ENCODE results near the gene SCYGR6. TPM values are rescaled to one million over a fixed set of nuclear protein-coding genes. Genes with fewer than 3 reads are reported as not detected.
"Not testable (repeated sequence)": the region's sequence is repeated elsewhere in the genome, so short reads cannot be mapped to it uniquely, and the experiment has no call there.

The SCYGR6 gene
- not detected for total RNA-seq
- long read RNA-seq, result 0 reads

- ATAC-seq (ENCODE audit: poor library complexity) (no peak), DNase-seq (no peak)
- intact Hi-C loops (cut with DNase I), result no loop called here
Measured at GRCh38 chr2:227724394-227725039, at the start of gene SCYGR6. SCYGR6 (minus strand) TSS chr2:227724757; CDS start chr2:227724757, 0 bp downstream.

GRCh38 chr2:227774011-227774624, 49.6 kb upstream of the SCYGR6 start:
- intact Hi-C loops (cut with DNase I), result no loop called here
- ATAC-seq (ENCODE audit: poor library complexity) (no peak), DNase-seq (no peak)

GRCh38 chr2:227772932-227773331, 48.4 kb upstream of the SCYGR6 start:
- ATAC-seq (ENCODE audit: poor library complexity) (no peak), DNase-seq (no peak)
- intact Hi-C loops (cut with DNase I), result no loop called here

- no peak for DNase-seq
- ATAC-seq (ENCODE audit: poor library complexity), result no peak
- intact Hi-C loops (cut with DNase I), result no loop called here
Measured at GRCh38 chr2:227772197-227772661, 47.7 kb upstream of the SCYGR6 start.

GRCh38 chr2:227767830-227768229, 43.3 kb upstream of the SCYGR6 start:
- no peak for DNase-seq
- no peak for ATAC-seq (ENCODE audit: poor library complexity)
- intact Hi-C loops (cut with DNase I), result loop anchor here (2.0 to 5.0 kb wide), 2 partner anchors 109 to 361 kb away; no protein-coding TSS in a partner anchor

- ATAC-seq (ENCODE audit: poor library complexity), result peak; percentile 99
- peak; percentile 85 for DNase-seq
- intact Hi-C loops (cut with DNase I), result loop anchor here (2.0 to 5.0 kb wide), 2 partner anchors 108 to 359 kb away; no protein-coding TSS in a partner anchor
Measured at GRCh38 chr2:227766373-227766883, 41.9 kb upstream of the SCYGR6 start.

GRCh38 chr2:227765788-227766372, 41.3 kb upstream of the SCYGR6 start:
- no peak for DNase-seq
- intact Hi-C loops (cut with DNase I), result loop anchor here (2.0 to 5.0 kb wide), 2 partner anchors 107 to 359 kb away; no protein-coding TSS in a partner anchor
- peak; percentile 22 for ATAC-seq (ENCODE audit: poor library complexity)

GRCh38 chr2:227761740-227762476, 37.4 kb upstream of the SCYGR6 start:
- intact Hi-C loops (cut with DNase I), result no loop called here
- ATAC-seq (ENCODE audit: poor library complexity) (no peak), DNase-seq (no peak)

- no peak for DNase-seq
- intact Hi-C loops (cut with DNase I), result no loop called here
Measured at GRCh38 chr2:227759411-227760118, 35.0 kb upstream of the SCYGR6 start.

GRCh38 chr2:227756261-227756660, 31.7 kb upstream of the SCYGR6 start:
- intact Hi-C loops (cut with DNase I); DNase-seq; ATAC-seq (ENCODE audit: poor library complexity): not testable (repeated sequence)

More at GRCh38 chr2:227759411-227760118, 35.0 kb upstream of the SCYGR6 start:
- ATAC-seq (ENCODE audit: poor library complexity), result no peak

GRCh38 chr2:227748079-227748478, 23.5 kb upstream of the SCYGR6 start:
- intact Hi-C loops (cut with DNase I), result no loop called here
- DNase-seq, result no peak
- no peak for ATAC-seq (ENCODE audit: poor library complexity)

GRCh38 chr2:227745594-227745993, 21.0 kb upstream of the SCYGR6 start, which contains the start of gene SCYGR8:
SCYGR8 (plus strand) TSS chr2:227745894; CDS start chr2:227745894, 0 bp downstream.
- no peak for ATAC-seq (ENCODE audit: poor library complexity)
- no peak for DNase-seq
- intact Hi-C loops (cut with DNase I), result no loop called here

- intact Hi-C loops (cut with DNase I); DNase-seq; ATAC-seq (ENCODE audit: poor library complexity): not testable (repeated sequence)
Measured at GRCh38 chr2:227740705-227741104, 16.1 kb upstream of the SCYGR6 start.

GRCh38 chr2:227739351-227739750, 14.8 kb upstream of the SCYGR6 start:
- ATAC-seq (ENCODE audit: poor library complexity) (no peak), DNase-seq (no peak)
- intact Hi-C loops (cut with DNase I), result no loop called here

GRCh38 chr2:227728035-227728434, 3.5 kb upstream of the SCYGR6 start, which contains the start of gene SCYGR7:
SCYGR7 (plus strand) TSS chr2:227728335; CDS start chr2:227728335, 0 bp downstream.
- intact Hi-C loops (cut with DNase I), result no loop called here
- DNase-seq (no peak), ATAC-seq (ENCODE audit: poor library complexity) (no peak)

GRCh38 chr2:227722821-227723220, 1.7 kb downstream of the SCYGR6 start:
- intact Hi-C loops (cut with DNase I); ATAC-seq (ENCODE audit: poor library complexity); DNase-seq: not testable (repeated sequence)

GRCh38 chr2:227720680-227721079, 3.9 kb downstream of the SCYGR6 start:
- no peak for ATAC-seq (ENCODE audit: poor library complexity)
- intact Hi-C loops (cut with DNase I), result no loop called here
- no peak for DNase-seq

GRCh38 chr2:227719641-227720040, 4.9 kb downstream of the SCYGR6 start:
- no peak for ATAC-seq (ENCODE audit: poor library complexity)
- no peak for DNase-seq
- intact Hi-C loops (cut with DNase I), result no loop called here

All from Right ventricle myocardium superior (tissue), 1 donor.